Left lung (tissue), 10 donors: ENCODE results near the gene HECTD3. TPM values are rescaled to one million over a fixed set of nuclear protein-coding genes. Genes with fewer than 3 reads are reported as not detected.
"Not testable (repeated sequence)": the region's sequence is repeated elsewhere in the genome, so short reads cannot be mapped to it uniquely, and the experiment has no call there.

Source experiments
- ATAC-seq: fragments of 200-7000 bp; cut with Tn5 transposase; one replicate; pipeline ENCODE4 v1.9.1; 2020; ENCODE audit warnings: moderate library complexity
- DNase-seq, 4 donors: peaks; one replicate each; pipeline ENCODE4 v3.0.0-alpha.2; 2013 to 2020
- H3K27ac ChIP-seq, 2 donors: fragments of 200-600 bp; sonication (generic) in 1 of 2; one replicate each; pipeline versions ENCODE4 v1.5.0 to v1.8.0; 2020 to 2021
- H3K27me3 ChIP-seq, 2 donors: fragments of 200-600 bp; sonication (generic) in 1 of 2; one replicate each; pipeline versions ENCODE4 v1.5.0 to v1.8.0; 2020 to 2021
- H3K36me3 ChIP-seq, 2 donors: fragments of 200-600 bp; sonication (generic) in 1 of 2; one replicate each; pipeline versions ENCODE4 v1.5.0 to v1.8.0; 2020 to 2021
- H3K4me1 ChIP-seq, 2 donors: fragments of 200-600 bp; one replicate each; pipeline ENCODE4 v1.8.0; 2021
- H3K4me3 ChIP-seq, 2 donors: fragments of 200-600 bp; sonication (generic) in 1 of 2; one replicate each; pipeline versions ENCODE4 v1.5.0 to v1.8.0; 2020 to 2021; ENCODE audit warnings: mild to moderate bottlenecking in 1 of 2
- H3K9me3 ChIP-seq, 2 donors: fragments of 200-600 bp; sonication (generic) in 1 of 2; one replicate each; pipeline versions ENCODE4 v1.5.0 to v1.8.0; 2020 to 2021
- intact Hi-C, 2 donors: fragments of 100-400 bp; cut with DNase I; formaldehyde crosslinking; loops; one replicate each; pipeline versions ENCODE4 v1.11.2 to v1.14.2; 2022
- polyA plus RNA-seq, 6 donors: library from polyadenylated mRNA; unstranded; fragments of 120-200 nt; gene quantifications; one replicate each; pipeline ENCODE4 v1.2.1, GENCODE V29; 2013; ENCODE audit not compliant: insufficient read length in 6 of 6
- total RNA-seq, 2 donors: library from RNA; stranded (reverse); fragmentation: NEBNext Ultra II Directional; extraction: Animal tissue kit (Norgen Biotek cat#: 25700); gene quantifications; one replicate each; pipeline ENCODE4 v1.2.1, GENCODE V29; 2021
- TF ChIP-seq, protein P1 (sequence below), 2 donors: fragments of 200-600 bp; sonication (generic) in 1 of 2; IDR thresholded peaks; one replicate each; pipeline versions ENCODE4 v1.5.0 to v1.8.0; 2021; ENCODE audit warnings: antibody characterized with exemption in 2 of 2
- donor health status: DM: no; HTN: yes; CAD: no.
- donor health status: DM: no; HTN: no; CAD: no.

HECTD3 gene
- total and polyA plus RNA-seq, 8 donors: 30.4 to 44.6 (median 33.6) TPM

DNA sequence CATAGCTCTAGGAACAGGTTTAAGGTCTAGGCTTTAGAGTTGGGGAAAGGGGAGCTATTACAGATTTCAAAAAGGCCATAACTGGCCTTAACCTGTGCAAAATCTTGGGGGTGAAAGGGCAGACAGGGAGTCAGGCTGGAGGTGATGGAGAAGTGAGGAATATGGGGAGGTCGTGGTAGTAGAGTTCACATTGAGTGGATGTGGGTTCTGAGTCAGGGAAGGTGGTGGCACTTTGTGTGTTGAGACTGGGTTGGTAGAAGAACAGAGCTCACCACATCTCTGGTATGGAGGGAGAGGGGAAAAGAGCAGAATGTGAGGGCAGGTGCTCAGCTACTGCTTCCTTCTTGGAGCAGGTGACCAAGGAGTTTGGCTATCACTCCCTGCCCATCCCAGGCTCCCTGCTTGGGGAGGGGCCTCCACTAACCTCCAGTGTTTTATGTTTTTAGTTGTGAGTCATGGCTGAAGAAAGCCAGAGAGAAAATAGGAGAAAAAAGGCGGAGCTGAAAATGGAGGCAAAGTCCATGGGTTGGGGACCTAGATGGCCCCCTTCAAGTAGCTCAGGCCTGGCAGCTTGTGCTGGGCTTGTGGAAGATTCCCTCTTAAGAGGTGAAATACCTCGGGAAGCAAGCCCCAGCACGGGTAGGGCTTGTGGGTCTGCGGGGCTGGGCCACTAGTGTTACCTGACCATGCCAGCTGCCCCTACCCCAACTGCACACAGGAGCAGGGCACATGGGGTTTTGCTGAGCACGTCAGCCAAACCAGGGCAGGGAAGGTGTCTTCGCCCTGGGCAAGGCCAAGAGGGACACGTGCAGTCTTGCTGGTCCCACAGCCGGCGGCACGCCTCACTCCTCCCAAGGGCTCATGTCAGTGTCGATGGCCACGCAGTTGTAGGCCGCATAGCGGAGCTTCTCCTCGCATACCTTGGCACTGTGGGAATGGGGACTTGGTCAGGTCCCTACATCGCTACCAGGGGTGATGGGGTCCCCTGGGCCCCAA lies 8.2 kb downstream of the HECTD3 start:
- no peaks in the 10 kb centered on the region for H3K9me3 ChIP-seq
- no peak for DNase-seq
- intact Hi-C loops: no loop called here
- no peak overlapping the region for H3K4me3 ChIP-seq
- H3K36me3 ChIP-seq: peaks cover 0 to 65% of the 10 kb centered on the region in 2 donors
- peaks cover 0 to 5% of the 10 kb centered on the region in 2 donors for H3K4me1 ChIP-seq
- H3K27me3 ChIP-seq: no peaks in the 10 kb centered on the region
- TF ChIP-seq, protein P1, sequence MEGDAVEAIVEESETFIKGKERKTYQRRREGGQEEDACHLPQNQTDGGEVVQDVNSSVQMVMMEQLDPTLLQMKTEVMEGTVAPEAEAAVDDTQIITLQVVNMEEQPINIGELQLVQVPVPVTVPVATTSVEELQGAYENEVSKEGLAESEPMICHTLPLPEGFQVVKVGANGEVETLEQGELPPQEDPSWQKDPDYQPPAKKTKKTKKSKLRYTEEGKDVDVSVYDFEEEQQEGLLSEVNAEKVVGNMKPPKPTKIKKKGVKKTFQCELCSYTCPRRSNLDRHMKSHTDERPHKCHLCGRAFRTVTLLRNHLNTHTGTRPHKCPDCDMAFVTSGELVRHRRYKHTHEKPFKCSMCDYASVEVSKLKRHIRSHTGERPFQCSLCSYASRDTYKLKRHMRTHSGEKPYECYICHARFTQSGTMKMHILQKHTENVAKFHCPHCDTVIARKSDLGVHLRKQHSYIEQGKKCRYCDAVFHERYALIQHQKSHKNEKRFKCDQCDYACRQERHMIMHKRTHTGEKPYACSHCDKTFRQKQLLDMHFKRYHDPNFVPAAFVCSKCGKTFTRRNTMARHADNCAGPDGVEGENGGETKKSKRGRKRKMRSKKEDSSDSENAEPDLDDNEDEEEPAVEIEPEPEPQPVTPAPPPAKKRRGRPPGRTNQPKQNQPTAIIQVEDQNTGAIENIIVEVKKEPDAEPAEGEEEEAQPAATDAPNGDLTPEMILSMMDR (IDR thresholded peaks at IDR 0.05): no peak
- ATAC-seq: no peak
- H3K27ac ChIP-seq: no peak overlapping the region

DNA sequence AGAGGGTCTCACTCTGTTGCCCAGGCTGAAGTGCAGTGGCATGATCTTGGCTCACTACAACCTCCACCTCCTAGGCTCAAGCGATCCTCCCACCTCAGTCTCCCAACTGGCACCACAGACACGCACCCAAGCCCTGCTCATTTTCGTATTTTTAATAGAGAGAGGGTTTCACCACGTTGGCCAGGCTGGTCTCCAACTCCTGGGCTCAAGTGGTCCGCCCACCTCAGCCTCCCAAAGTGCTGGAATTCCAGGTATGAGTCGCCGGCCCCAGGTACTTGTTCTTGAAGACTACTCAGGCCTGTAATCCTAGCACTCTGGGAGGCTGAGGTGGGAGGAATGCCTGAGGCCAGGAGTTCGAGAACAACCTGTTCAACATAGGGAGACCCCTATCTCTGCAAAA lies 9.5 kb downstream of the HECTD3 start:
- Histone ChIP-seq H3K36me3 (peaks cover 0 to 51% of the 10 kb centered on the region in 2 donors), H3K27ac (peak overlapping the region in 1 of 2 donors; percentile 57)
- H3K27me3 ChIP-seq, ATAC-seq, intact Hi-C loops, H3K4me1 ChIP-seq, H3K9me3 ChIP-seq, H3K4me3 ChIP-seq, DNase-seq: not testable (repeated sequence)

DNA sequence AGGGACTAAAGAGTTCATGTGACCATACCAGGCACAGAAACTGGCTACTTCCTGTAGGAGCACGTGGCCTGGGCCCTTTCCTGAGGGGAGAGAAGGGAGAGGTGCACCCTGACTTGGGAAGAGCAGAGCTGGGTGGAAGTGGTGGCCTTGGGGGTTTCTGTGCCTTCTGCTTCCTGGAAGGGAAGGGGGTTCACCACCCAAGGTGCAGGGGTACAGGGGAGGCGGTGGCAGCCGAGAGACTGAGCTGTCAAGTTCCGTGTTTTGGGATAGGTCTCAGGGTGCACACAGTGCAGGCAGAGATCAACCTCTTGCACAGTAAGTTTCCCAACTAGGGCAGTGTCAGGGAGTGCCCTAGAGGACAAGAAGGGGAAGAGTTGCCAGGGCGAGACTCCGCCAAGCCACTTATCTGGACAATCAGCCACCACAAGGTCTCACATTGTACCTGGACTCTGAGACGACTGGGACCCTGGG lies 10.1 kb downstream of the HECTD3 start:
- Histone ChIP-seq H3K36me3 (peaks cover 0 to 46% of the 10 kb centered on the region in 2 donors), H3K4me3 (no peak overlapping the region), H3K27ac (peak overlapping the region in 1 of 2 donors; percentile 57), H3K4me1 (peaks cover 0 to 5% of the 10 kb centered on the region in 2 donors), H3K27me3 (no peaks in the 10 kb centered on the region), H3K9me3 (no peaks in the 10 kb centered on the region)
- TF ChIP-seq, protein P1 (IDR thresholded peaks at IDR 0.05): no peak
- DNase-seq (peak in 1 of 4 donors; percentile 46), ATAC-seq (peak; percentile 85)
- intact Hi-C loops: no loop called here

DNA sequence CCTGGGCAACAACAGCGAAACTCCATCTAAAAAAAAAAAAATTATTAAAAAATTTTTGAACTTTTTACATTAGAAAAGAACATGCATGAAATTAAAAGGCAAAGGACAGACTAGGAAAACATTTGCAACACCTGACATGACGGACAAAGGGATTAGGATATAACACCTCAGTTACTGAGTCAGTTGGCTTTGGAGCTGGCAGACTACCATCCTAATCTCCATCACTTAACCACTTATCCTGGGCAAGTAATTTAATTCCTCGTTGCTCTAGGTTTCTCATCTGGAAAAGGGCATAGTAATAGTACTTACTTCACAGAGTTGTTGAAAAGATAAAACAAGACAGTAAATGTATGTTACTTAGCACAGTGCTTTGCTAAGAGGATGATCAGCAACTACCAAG lies 11.9 kb downstream of the HECTD3 start:
- no peak for ATAC-seq
- Histone ChIP-seq H3K4me1 (peaks cover 0 to 5% of the 10 kb centered on the region in 2 donors), H3K36me3 (peaks cover 0 to 28% of the 10 kb centered on the region in 2 donors), H3K27ac (no peak overlapping the region), H3K4me3 (no peak overlapping the region), H3K27me3 (no peaks in the 10 kb centered on the region), H3K9me3 (no peaks in the 10 kb centered on the region)
- TF ChIP-seq, protein P1 (IDR thresholded peaks at IDR 0.05): no peak
- intact Hi-C loops: no loop called here
- no peak for DNase-seq

DNA sequence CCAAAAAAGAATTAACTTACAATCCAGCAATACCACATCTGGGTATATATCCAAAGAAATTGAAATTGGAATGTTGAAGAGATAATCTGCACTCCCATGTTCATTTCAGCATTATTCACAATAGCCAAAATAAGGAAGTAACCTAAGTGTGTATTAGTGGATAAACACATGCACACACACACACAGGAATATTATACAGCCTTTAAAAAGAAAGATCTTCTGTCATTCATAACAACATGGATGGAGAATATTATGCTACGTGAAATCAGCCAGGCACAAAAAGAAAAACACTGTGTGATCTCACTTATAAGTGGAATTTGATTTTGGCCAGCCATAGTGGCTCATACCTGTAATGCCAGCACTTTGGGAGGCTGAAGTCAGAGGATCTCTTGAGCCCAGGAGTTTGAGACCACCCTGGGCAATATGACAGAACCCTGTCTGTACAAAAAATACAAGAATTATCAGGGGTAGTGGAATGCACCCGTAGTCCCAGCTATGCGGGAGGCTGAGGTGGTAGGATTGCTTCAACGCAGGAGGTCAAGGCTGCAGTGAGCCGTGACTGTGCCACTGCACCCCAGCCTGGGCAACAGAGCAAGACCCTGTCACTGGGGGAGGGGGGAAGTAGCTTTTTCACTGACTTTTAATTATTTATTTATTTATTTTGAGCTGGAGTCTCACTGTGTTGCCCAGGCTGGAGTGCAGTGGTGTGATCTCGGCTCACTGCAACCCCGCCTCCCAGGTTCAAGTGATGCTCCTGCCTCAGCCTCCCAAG lies 15.5 kb downstream of the HECTD3 start:
- TF ChIP-seq, protein P1 (IDR thresholded peaks at IDR 0.05): no peak
- Histone ChIP-seq H3K4me3 (no peak overlapping the region), H3K9me3 (no peaks in the 10 kb centered on the region), H3K27me3 (no peaks in the 10 kb centered on the region), H3K36me3 (no peaks in the 10 kb centered on the region), H3K4me1 (peaks cover 0 to under 1% of the 10 kb centered on the region in 2 donors), H3K27ac (no peak overlapping the region)
- DNase-seq (no peak), ATAC-seq (no peak)
- intact Hi-C loops: no loop called here
